Activated CD4-positive, alpha-beta T cell treated with anti-CD3 and anti-CD28 coated beads for 24 hours (primary cell): Measurements from ENCODE around the gene ADGRG6.
A peak's percentile ranks its signal among the peaks of the same experiment; 100 is the strongest.
"Not testable (repeated sequence)": the region's sequence is repeated elsewhere in the genome, so short reads cannot be mapped to it uniquely, and the experiment has no call there.

Source experiments
- DNase-seq, 2 donors: peaks; one replicate each; pipeline ENCODE4 v3.0.0-alpha.2; 2020; ENCODE audit warnings: low read depth in 2 of 2

ADGRG6 gene

DNA sequence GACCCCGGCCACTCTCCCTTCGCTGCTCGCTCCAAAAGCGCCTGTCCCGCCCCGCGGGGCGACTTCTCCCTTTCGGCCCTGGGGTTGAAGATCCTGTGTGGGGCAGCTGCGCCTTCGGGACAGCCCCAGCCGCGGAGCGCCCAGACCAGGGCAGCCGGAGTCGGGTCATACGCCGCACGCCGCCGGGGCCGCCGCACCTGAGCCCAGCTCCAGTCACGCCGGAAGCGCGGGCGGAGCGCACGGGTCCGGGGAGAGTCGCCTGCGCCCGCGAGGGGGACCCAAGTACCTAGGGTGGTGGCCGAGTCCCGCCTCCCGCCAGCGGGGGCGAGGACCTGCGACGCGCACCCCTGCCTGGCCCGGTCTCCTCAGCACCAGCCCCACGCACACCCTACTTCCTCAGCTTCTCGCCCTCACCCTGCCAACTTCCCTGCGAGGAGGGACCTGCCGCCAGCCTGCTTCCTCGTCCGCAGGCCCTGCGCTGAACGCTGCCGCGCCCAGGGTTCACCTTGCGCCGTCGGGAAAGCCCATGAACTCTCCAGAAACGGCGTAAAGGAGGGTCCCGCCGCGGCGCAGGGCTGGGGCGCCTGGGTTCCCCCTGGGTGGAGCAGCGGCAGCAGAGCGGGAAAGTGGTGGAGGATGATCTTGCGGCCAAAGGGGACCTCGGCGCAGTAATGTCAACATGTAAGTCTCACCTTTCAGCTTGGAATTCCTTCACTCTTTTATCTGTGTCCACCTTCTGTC lies at the start of gene ADGRG6:
TSS of gene ADGRG6 (plus strand) at position 357 of the 741 bp plus-strand sequence. CDS start at position 680, 323 bp downstream.
- DNase-seq = peak; percentile 18 to 45

DNA sequence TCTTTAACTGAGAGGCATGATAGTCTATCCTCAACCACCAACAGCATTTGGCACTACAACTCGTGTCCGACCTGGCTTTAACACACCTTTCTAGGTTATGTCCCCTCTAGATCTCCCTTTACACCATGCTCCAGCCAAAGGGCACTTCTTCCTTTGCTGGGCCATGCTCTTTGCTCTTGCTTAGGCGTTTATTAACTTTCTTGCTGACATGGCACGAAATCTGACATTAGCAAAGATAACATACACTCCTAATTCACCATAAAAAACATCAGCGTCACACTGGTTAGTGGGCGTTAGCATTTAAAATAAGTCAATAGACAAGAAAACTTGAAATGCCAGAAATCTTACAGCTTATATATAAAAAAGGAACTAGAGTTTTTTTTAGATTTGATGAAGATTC lies 47.3 kb upstream of the ADGRG6 start:
- no peak for DNase-seq

DNA sequence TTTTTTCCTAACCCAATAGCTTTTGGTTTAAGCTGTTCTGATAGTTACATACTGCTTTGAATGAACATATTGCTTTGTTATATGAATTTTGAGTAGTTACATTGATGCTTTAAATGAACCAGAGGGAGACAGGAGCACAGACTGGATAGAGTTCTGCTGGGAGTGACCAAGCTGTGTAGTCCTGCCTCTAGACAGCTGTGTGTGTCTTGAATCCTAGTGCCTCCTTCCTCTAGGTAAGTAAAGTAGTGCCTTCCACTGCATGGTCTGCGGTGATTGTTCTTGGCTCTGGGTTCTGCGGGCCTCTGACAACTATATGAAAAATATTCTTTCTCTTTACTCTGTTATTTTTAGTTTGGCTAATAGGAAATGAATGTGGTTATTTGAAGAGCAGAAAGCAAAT lies 46.0 kb upstream of the ADGRG6 start:
- no peak for DNase-seq

DNA sequence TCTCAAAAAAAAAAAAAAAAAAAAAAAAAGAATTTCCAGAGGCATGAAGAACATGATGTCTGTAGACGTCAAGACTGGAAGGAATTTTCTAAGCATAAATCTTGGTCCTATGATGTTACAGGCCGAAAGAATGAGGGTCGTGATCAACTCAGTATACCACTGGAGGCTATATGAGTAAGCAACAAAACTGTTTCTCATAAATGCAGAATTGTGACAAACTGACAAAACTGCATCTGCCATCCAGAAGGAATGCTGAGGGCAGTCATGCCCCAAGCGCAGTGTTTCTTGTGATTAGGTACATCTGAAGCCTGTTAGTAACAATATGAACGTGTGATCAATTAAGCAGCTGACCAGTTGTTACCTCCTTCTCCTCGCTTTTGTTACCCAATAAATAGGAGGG lies 43.5 kb upstream of the ADGRG6 start:
- DNase-seq = no peak

DNA sequence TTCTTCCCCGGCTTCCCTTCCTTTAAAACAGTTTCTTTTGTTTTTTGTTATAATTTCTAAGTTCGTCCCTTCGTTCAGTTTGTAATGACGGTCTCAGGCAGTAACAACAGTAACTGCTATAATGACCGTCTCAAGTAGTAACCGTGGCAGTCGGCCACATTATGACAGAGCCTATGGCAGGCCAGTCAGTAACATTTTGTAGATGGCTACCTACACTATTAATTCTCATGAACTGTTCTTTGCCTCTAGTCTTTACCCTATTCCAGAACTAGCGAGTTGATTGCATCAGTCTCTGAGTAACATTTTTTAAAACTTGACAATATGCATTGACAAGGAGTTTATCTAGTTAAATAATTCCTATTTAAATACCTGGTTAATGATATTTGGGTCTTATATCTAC lies 43.0 kb upstream of the ADGRG6 start:
- DNase-seq = no peak

DNA sequence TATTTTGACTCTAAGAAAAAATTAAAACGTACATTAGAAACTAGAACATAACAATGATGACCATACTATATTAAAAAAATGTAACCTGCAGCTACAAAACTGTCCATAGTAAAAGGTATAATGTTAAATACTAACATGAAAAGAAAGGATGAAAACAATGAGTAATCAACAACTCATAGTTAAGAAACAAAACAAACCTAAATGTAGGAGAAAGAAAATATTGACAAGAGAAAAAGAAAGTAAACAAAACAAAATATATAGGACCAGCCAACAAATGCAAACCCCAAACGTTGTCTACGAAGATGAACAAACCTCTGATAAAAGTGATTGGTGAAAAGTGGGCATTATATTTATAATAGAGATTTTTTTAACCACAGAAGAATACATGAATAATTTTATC lies 41.1 kb upstream of the ADGRG6 start:
- DNase-seq = no peak

DNA sequence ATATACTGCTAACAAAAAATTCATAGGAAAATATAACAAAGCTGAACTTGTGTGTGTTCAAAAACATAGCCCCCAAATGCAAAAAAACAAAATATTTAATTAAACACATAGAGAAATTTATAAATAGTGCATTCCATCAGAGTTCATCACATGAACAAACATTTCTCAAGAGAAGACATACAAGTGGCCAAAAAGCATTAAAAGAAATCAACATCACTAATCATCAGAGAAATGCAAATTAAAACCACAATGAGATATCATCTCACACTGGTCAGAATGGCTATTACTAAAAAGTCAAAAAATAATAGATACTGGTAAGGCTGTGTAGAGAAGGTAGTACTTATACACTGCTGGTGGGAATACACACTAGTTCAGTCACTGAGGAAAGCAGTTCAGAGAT lies 39.6 kb upstream of the ADGRG6 start:
- no peak for DNase-seq

DNA sequence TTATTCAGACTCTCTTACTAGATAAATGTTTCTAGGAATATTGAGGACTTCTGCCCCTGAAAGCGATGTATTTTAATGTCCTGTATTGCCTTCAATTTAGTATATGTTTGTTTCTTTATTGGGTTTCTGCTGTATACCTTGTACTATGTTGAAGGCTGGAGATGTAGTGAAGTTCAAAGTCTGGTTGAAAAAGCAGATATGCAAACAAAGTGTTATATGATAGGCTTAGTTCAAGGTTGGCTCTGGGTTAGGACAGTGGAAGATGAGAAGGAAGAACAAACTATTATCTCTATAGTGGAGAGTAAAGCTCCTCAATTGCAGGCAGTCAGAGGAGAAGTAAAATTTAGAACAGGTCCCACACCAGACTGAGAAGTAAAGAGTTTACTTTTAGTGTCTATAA lies 36.3 kb upstream of the ADGRG6 start:
- DNase-seq = no peak

DNA sequence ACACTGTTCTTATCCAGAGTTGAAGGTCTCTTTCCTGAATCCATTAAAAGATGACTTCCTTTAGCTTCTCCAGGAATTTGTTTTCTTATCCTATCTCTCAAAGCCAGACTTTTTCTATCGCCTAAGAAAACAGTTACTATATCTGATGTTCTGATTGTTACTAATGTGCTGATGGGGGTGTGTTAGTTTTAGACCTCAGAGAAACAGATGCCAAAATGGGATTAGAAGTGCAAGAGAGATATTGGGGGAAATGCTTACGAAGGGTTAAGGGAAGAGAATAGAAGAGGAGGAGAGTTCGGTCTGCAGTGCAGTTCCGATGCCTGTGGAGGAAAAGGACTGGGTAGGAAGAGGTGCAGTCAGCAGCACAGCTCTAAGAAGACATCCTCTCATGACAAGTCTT lies 35.7 kb upstream of the ADGRG6 start:
- no peak for DNase-seq

DNA sequence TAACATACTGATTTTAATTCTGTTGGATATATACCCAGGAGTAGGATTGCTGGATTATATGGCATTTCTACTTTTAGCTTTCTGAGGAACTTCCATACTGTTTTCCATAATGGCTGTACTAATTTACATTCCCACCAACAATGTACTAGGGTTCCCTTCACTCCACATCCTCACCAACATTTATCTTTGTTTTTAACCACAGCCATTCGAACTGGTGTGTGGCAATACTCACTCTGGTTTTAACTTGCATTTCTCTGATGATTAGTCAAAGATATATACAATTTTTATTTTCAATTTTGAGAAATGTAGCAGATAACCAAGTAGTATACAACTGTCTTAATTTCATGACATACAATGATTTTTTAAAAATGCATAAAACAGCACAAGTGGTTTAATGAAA lies 30.3 kb upstream of the ADGRG6 start:
- DNase-seq = no peak

DNA sequence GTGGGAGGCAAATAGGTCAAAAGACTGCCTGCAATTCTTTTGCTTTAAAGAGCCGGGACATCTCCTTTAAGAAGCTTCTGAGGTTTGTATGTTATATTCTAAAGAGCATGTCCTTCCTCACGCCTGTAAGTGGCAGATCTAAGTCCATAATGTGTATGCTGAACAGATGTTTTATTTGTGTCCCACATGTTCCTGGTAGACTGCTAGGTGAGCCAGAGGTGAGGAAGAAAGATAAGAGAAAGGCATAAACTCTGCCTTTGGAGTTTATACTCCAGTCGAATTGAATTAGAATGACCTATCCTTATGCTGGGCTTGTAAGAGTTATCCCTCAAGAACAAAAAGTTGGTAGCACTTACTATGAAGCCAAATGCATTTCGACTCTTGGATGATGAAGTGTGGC lies 27.2 kb upstream of the ADGRG6 start:
- DNase-seq = no peak

DNA sequence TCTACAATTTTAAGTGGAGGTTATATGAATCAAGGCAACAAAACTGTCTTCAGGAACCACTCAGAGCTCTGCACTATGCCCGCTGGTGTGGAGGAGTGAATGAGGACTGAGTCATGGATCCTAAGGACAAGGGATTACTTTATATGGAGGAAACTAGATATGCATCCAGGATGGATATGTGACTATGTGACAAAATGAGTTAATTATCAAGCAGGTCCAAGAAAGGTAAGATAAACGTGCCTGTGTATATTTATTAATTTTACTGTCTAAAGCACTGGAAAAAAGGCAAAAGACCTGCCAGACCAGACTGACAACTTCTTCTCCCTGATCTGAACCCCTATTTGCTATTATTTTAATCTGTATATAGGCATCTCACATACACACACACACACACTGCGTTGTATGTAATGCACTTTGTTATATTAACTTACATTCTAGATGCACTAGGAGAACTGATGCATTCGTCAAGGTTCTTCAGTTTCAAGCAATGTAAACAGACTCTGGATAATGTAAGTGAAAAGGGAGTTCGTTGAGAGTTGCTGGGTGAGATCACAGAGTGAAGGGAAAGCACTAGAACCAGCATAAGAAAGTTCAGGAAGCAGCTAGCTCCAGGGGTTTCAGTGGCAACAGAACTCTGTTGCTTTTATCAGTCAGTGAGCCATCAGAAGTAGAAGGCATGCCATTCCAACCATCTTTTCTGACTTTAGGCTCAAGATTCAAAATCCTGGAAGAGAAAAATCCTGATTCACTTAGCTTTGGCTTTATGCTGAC lies 26.4 kb upstream of the ADGRG6 start:
- no peak for DNase-seq

DNA sequence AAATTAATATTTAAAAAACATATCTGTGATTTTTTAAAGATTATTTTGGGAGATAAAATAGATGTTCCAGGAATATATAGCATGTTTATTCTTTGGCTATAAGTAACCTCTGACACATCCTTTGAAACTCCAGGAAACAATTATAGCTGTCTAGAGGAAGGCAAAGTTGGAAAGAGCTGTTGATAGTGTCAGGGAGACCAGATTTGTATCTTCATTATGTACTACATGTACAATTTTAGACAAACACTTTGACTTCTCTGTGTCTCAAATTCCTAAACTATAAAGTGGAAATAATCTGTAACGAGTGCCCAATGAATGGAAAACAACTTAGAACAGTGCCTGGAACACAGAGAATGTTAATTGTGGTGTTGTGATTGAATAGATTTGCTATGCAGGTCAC lies 25.6 kb upstream of the ADGRG6 start:
- no peak for DNase-seq

DNA sequence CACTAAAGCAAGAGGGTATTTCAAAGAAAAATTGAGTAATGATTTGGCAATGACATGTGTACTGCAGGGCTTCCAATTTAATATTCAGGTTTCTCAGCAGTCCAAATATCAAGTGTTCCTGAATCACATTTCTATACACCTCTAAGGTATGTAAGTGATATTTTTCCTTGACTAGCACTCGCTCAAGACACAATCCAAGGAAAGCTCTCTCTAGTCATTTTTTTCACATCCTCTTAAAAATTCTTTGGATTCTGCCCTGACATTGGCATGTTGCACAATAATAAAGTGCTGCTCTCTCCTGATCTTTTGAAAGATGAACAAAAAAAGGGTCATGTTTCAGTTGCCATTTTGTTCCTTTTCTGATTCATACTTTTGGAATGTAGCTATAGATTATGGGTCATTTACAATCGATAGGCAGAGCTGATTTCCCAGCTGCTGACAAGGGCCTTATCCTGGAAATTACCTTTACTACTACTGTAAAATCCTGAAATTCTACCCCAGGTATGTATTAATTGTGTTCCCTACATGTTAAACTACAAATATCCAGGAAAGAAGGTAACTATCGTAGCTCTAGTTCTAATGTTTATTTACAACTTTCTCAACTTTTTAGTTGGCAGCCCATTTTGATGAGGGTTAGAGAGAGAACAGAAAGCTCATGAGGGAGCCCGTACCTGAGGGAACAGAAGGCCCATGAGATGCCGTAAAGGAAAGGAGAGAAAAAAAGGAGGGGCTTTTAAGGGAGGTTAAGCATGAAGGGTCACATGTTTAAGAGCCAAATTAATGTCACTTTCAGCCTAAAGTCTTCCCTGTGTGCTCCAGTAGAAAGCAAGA lies 22.2 kb upstream of the ADGRG6 start:
- no peak for DNase-seq

DNA sequence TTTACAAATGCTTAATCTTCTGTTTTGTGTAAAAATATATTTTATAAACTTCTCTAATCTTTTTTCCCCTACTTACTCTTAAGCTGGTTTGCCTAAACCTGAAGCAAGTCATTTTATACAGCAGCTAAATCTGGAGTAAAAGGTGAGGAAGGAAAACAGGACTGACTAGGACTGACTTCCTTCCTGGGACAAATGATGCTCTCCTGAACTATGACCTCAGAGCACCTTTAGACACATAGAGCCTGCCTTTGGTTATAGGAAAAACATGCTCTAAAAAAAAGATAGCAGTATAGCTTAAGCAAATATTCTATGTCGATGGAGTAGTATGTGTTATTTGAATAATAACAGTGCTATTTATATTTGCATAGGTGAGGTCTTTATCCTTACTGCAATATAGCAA lies 21.5 kb upstream of the ADGRG6 start:
- DNase-seq = no peak

DNA sequence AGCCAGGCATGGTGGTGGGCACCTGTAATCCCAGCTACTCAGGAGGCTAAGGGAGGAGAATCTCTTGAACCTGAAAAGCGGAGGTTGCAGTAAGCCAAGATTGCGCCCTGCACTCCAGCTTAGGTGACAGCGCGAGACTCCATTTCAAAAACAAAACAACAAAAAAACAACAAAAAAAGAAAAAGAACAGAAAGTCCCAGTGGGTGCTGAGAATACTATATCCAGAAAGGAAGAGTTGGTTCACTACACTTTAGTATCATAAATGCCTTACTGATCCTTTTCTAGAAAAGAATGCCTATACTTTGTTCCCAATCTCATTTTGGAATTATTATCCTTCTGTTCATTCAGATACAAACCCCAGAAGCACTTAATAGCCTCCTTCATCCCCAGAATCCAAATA lies 20.9 kb upstream of the ADGRG6 start:
- DNase-seq = no peak

DNA sequence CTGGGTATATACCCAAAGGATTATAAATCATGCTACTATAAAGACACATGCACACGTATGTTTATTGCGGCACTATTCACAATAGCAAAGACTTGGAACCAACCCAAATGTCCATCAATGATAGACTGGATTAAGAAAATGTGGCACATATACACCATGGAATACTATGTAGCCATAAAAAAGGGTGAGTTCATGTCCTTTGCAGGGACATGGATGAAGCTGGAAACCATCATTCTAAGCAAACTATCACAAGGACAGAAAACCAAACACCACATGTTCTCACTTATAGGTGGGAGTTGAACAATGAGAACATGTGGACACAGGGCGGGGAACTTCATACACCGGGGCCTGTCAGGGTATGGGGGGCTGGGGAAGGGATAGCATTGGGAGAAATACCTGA lies 18.7 kb upstream of the ADGRG6 start:
- not testable (repeated sequence) for DNase-seq

DNA sequence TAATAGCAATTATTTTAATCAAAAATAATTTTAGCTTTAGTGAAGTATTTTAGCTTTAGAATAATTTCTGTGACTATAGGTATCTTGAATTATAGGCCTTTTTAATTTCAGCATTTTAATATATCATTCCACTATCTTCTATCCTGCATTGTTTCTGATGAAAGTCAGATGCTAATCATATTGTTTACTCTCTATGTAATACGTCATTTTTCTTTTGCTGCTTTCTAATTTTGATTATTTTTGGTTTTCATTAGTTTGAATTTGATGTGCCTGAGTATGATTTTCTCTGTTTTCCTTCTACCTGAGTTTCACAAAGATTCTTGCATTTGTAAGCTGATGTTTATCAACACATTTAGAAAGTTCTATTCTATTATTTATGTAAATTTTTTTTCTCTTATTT lies 17.4 kb upstream of the ADGRG6 start:
- DNase-seq = no peak

DNA sequence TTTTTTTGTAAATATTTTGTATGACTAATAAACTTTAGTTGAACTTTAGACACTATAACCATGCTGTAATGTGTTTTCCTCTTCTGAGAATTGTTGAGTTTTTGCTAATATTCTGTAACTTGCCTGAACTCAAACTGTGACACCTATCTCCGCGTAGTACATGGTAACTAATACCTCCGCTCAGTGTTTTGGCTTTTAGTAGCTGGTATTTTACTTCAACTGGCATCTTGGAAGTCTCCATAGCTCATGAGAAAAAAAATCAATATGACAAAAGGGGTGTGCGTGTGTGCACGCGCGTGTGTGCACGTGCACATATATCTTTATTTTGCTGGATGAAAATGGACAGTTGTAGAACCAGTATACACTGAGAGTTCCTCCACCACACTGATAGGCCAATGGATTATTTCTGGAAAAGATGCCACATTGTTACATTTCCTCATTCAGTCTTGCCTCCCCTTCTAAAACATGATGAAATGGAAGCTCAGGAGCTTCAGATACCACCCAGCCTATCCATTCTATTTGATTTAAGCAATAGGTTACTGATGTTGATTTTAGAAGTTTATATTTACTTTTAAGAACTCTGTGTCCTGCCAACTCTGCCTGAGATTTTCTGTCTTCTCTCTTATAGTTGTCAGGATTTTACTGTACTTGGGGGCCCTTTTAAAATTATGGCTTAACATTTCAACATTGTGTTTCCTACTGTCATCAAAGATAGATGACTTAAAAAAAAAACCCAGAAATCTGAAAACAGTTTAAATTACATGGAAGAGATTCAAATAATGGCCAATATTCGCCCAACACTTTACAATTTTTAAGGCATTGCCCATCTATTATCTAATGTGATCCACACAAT lies 16.3 kb upstream of the ADGRG6 start:
- DNase-seq = no peak

DNA sequence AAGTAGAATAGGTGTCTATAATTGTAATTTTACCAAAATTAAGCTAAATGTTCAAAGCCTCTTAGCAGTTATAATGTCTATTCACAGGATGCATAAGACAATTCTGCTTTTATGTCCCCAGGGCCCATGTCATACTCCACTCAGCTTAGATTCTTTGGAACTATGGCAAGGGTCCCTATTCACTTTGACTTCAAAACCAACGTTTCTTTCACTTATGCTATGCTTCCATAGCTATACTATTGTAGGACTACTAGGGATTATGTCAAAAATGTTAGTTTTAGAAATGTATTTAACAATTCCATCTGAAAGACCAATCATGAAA lies 15.8 kb upstream of the ADGRG6 start:
- no peak for DNase-seq

DNA sequence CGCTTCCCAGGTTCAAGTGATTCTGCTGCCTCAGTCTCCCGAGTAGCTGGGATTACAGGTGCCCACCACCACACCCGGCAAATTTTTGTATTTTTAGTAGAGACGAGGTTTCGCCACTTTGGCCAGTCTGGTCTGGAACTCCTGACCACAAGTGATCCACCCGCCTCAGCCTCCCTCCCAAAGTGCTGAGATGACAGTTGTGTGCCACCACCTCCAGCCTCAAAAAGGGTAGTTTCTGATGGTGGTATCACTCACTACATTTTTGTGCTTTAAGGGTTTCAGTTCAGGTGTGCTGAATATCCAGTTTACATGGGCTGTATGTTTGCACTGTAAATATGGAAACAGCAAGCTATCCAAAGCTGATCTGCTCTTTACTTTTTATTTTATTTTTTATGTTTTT lies 12.1 kb upstream of the ADGRG6 start:
- no peak for DNase-seq

DNA sequence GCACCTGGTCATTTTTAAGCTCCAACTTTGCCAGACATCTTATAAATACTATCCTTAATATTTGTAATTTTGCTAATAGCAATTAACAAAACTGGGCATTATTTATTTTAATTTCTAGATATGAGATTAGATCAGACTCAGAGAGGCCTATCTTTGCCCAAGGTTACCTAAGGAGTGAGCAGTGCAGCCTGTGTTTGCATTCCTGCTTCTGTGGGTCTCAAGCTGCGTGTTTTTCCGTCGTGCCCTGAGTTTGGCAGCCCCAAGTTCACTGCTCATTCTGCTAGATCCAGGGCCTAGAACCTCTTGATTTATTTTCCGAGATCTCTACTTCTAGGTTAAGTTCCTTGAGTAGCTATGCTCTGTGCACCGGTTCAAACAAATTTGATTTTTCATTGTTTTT lies 11.0 kb upstream of the ADGRG6 start:
- DNase-seq = no peak
